HEK293T (cell line): ENCODE measurements around the gene ABCF3.

Experiments
- CTCF ChIA-PET: fragments of 350-600 bp; formaldehyde crosslinking; extraction: SDS; loops from one replicate; lab custom pipeline; 2021; ENCODE audit warnings: antibody characterized with exemption, inconsistent platforms; lab: Yijun Ruan, JAX
- POLR2A ChIA-PET: fragments of 350-600 bp; formaldehyde crosslinking; extraction: SDS; loops from one replicate; lab custom pipeline; 2020; ENCODE audit warnings: antibody characterized with exemption, inconsistent platforms; lab: Yijun Ruan, JAX
- DNase-seq: peaks from one replicate; pipeline ENCODE4 v3.0.0; 2012; ENCODE audit warnings: mixed read lengths; ENCODE audit errors: extremely low spot score
- ARNT ChIP-seq: fragments of 450-650 bp; IDR thresholded peaks from 2 replicates; pipeline ENCODE4 v1.6.1; 2017; ENCODE audit warnings: mild to moderate bottlenecking
- BHLHE40 ChIP-seq: fragments of 450-650 bp; IDR thresholded peaks from 2 replicates; pipeline ENCODE4 v1.6.1; 2016; ENCODE audit warnings: mild to moderate bottlenecking, moderate library complexity, borderline replicate concordance
- CTBP1 ChIP-seq: fragments of 450-650 bp; IDR thresholded peaks from 2 replicates; pipeline ENCODE4 v1.6.1; 2016; ENCODE audit warnings: borderline replicate concordance
- ELF4 ChIP-seq: fragments of 450-650 bp; IDR thresholded peaks from 2 replicates; pipeline ENCODE4 v1.6.1; 2017; ENCODE audit warnings: antibody characterized with exemption
- FOXA1 ChIP-seq: fragments of 450-650 bp; IDR thresholded peaks from 2 replicates; pipeline ENCODE4 v1.6.1; 2016; ENCODE audit warnings: mild to moderate bottlenecking
- FOXK2 ChIP-seq: fragments of 450-650 bp; IDR thresholded peaks from 2 replicates; pipeline ENCODE4 v1.6.1; 2016; ENCODE audit warnings: mild to moderate bottlenecking
- FOXM1 ChIP-seq: fragments of 450-650 bp; IDR thresholded peaks from 2 replicates; pipeline ENCODE4 v1.6.1; 2017; ENCODE audit warnings: mild to moderate bottlenecking, borderline replicate concordance
- HDGF ChIP-seq: fragments of 450-650 bp; IDR thresholded peaks from 2 replicates; pipeline ENCODE4 v1.6.1; 2017; ENCODE audit warnings: antibody characterized with exemption, borderline replicate concordance
- L3MBTL2 ChIP-seq: fragments of 450-650 bp; conservative IDR thresholded peaks from 2 replicates; pipeline ENCODE4 v1.6.1; 2016; ENCODE audit warnings: mild to moderate bottlenecking
- LEF1 ChIP-seq: fragments of 450-650 bp; IDR thresholded peaks from 2 replicates; pipeline ENCODE4 v1.6.1; 2017; ENCODE audit warnings: mild to moderate bottlenecking, borderline replicate concordance
- NFRKB ChIP-seq: fragments of 450-650 bp; IDR thresholded peaks from 2 replicates; pipeline ENCODE4 v1.6.1; 2016; ENCODE audit warnings: mild to moderate bottlenecking, moderate library complexity
- SP1 ChIP-seq: fragments of 450-650 bp; IDR thresholded peaks from 2 replicates; pipeline ENCODE4 v1.6.1; 2017
- SUZ12 ChIP-seq: fragments of 450-650 bp; IDR thresholded peaks from 2 replicates; pipeline ENCODE4 v1.6.1; 2016; ENCODE audit warnings: mild to moderate bottlenecking
- TARDBP ChIP-seq: fragments of 450-650 bp; IDR thresholded peaks from 2 replicates; pipeline ENCODE4 v1.6.1; 2016
- ZNF384 ChIP-seq: fragments of 450-650 bp; IDR thresholded peaks from 2 replicates; pipeline ENCODE4 v1.6.1; 2016
- TF ChIP-seq, protein P1 (sequence below): fragments of 450-650 bp; IDR thresholded peaks from 2 replicates; pipeline ENCODE4 v1.6.1; 2016

The ABCF3 gene

DNA sequence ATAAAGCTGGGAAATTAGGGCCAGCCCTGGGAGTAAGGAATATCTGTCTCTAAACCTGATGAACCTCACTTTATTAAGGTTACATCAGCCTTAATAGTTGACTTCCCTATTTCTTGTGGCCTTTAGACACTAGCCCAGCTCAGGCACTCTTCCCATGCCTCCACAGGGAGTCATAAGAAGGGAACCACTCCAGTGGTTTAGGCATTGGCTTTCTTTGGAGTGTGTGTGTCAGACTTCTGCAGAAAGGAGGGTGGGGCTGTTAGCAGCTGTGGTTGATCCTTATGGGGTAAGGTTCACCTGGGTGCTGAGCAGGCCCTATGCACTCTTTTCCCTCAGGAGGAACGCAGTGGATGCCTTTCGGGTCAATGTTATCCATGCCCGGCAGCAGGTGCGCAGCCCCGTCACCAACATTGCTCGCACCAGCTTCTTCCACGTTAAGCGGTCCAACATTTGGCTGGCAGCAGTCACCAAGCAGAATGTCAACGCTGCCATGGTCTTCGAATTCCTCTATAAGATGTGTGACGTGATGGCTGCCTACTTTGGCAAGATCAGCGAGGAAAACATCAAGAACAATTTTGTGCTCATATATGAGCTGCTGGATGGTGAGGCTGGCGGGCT, 7.4 kb upstream of the ABCF3 start:
- no peak for DNase-seq
- POLR2A ChIA-PET = no interaction called here
- TF ChIP-seq L3MBTL2 = no peak
- TF ChIP-seq FOXA1 = no peak
- TF ChIP-seq SP1 = no peak
- no peak for TF ChIP-seq CTBP1
- no peak for TF ChIP-seq LEF1
- TF ChIP-seq TARDBP = no peak
- TF ChIP-seq SUZ12 = no peak
- no peak for TF ChIP-seq ZNF384
- no peak for TF ChIP-seq FOXM1
- TF ChIP-seq HDGF = no peak
- TF ChIP-seq NFRKB = no peak
- TF ChIP-seq, protein P1, sequence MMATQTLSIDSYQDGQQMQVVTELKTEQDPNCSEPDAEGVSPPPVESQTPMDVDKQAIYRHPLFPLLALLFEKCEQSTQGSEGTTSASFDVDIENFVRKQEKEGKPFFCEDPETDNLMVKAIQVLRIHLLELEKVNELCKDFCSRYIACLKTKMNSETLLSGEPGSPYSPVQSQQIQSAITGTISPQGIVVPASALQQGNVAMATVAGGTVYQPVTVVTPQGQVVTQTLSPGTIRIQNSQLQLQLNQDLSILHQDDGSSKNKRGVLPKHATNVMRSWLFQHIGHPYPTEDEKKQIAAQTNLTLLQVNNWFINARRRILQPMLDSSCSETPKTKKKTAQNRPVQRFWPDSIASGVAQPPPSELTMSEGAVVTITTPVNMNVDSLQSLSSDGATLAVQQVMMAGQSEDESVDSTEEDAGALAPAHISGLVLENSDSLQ = no peak
- TF ChIP-seq FOXK2 = no peak
- CTCF ChIA-PET = no interaction called here

DNA sequence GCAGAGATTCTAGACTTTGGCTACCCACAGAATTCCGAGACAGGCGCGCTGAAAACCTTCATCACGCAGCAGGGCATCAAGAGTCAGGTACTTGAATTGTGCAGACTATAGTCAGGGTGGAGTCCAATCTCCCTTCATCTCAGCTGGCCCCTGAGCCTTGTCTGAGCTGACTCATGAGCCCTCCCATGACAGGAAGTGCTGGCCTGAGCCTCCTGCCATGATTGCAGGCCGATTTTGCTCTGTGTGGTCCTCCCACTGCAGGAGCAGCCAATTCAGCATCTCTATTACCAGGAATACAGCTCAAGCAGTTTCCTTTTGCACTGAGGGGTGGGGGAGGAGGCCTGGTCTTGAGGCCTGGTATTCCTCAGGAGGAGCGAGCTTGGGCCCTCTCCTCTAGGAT, 5.8 kb upstream of the ABCF3 start:
- ChIA-PET CTCF (no interaction called here), POLR2A (interaction anchor here (1.5 kb wide), 1 partner anchor 46 kb away, joined by 3 read pairs; no protein-coding TSS in a partner anchor)
- TF ChIP-seq HDGF = no peak
- TF ChIP-seq BHLHE40 = no peak
- no peak for TF ChIP-seq ARNT
- no peak for TF ChIP-seq FOXA1
- TF ChIP-seq ELF4 = no peak
- TF ChIP-seq, protein P1 = no peak
- no peak for TF ChIP-seq FOXM1
- no peak for TF ChIP-seq LEF1
- TF ChIP-seq L3MBTL2 = no peak
- TF ChIP-seq CTBP1 = no peak
- TF ChIP-seq TARDBP = no peak
- no peak for TF ChIP-seq FOXK2
- TF ChIP-seq ZNF384 = no peak
- no peak for TF ChIP-seq SP1
- TF ChIP-seq NFRKB = no peak
- no peak for TF ChIP-seq SUZ12

DNA sequence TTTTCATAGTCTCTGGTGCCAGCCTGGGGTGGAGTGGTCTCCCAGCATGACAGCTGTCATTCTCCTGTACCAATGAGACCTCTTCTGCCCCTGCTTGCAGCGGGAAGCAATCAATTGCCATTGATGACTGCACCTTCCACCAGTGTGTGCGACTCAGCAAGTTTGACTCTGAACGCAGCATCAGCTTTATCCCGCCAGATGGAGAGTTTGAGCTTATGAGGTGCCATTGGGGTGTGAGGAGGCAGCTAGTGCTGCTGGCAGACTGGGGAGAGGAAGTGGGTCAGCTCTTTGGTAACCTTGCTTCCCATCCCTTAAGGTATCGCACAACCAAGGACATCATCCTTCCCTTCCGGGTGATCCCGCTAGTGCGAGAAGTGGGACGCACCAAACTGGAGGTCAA, 4.4 kb upstream of the ABCF3 start:
- no peak for TF ChIP-seq ELF4
- TF ChIP-seq, protein P1 = no peak
- no peak for TF ChIP-seq SP1
- no peak for TF ChIP-seq HDGF
- TF ChIP-seq TARDBP = no peak
- TF ChIP-seq BHLHE40 = no peak
- no peak for TF ChIP-seq ARNT
- TF ChIP-seq FOXK2 = no peak
- ChIA-PET CTCF (no interaction called here), POLR2A (interaction anchor here (1.5 kb wide), 1 partner anchor 48 kb away, joined by 3 read pairs; no protein-coding TSS in a partner anchor)
- DNase-seq = no peak

More for the DNA sequence above, 5.8 kb upstream of the ABCF3 start:
- DNase-seq = no peak

DNA sequence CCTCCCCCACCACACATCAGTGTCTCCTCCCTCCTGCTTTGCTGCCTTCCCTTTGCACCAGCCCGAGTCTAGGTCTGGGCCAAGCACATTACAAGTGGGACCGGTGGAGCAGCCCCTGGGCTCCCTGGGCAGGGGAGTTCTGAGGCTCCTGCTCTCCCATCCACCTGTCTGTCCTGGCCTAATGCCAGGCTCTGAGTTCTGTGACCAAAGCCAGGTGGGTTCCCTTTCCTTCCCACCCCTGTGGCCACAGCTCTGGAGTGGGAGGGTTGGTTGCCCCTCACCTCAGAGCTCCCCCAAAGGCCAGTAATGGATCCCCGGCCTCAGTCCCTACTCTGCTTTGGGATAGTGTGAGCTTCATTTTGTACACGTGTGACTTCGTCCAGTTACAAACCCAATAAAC, 2.3 kb upstream of the ABCF3 start:
- POLR2A ChIA-PET = interaction anchor here (1.1 kb wide), 1 partner anchor 50 kb away, joined by 3 read pairs; no protein-coding TSS in a partner anchor
- TF ChIP-seq TARDBP = no peak
- TF ChIP-seq FOXK2 = no peak
- no peak for TF ChIP-seq FOXM1
- TF ChIP-seq LEF1 = no peak
- TF ChIP-seq SUZ12 = no peak
- TF ChIP-seq NFRKB = no peak
- no peak for TF ChIP-seq FOXA1
- no peak for TF ChIP-seq SP1
- TF ChIP-seq HDGF = no peak
- TF ChIP-seq ARNT = no peak
- no peak for TF ChIP-seq CTBP1
- TF ChIP-seq ZNF384 = no peak
- no peak for TF ChIP-seq BHLHE40
- TF ChIP-seq, protein P1 = no peak
- TF ChIP-seq L3MBTL2 = no peak
- TF ChIP-seq ELF4 = no peak
- CTCF ChIA-PET = interaction anchor here (0.8 kb wide), 1 partner anchor 44 kb away, joined by 3 read pairs; no protein-coding TSS in a partner anchor
- no peak for DNase-seq

DNA sequence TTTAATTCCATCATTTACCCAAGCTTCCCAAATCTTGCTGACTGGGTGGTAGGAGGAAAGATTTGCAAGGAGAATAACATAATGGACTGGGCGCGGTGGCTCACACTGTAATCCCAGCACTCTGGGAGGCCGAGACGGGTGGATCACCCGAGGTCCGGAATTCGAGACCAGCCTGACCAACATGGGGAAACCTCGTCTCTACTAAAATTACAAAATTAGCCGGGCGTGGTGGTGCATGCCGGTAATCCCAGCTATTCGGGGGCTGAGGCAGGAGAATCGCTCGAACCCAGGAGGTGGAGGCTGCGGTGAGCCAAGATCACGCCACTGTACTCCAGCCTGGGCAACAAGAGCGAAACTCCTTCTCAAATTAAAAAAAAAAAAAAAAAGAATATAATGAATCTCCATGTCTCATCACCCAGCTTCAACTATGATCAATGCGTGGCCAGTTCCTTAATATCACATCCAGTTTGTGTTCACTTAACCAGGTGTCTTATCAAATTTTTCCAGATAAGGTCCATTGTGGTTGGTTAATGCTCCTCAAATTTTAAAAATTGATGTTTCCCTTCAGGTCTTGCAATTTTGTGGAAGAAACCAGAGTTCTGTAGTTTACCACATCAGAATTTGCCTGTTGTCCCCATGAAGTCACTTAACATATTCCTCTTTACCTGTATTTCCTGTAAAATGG, 1.3 kb upstream of the ABCF3 start:
- DNase-seq = no peak
- ChIA-PET CTCF (no interaction called here), POLR2A (interaction anchor here (1.1 to 1.8 kb wide), 2 partner anchors 8 to 51 kb away, joined by 3 to 10 read pairs; no protein-coding TSS in a partner anchor)
- TF ChIP-seq, protein P1 = no peak
- TF ChIP-seq ARNT = no peak
- no peak for TF ChIP-seq ZNF384
- TF ChIP-seq FOXK2 = no peak
- TF ChIP-seq HDGF = no peak
- no peak for TF ChIP-seq TARDBP
- TF ChIP-seq LEF1 = no peak
- TF ChIP-seq ELF4 = no peak
- TF ChIP-seq SUZ12 = no peak
